Stimulated activated CD8-positive, alpha-beta memory T cell treated with anti-CD3 and anti-CD28 coated beads, Interleukin-15, amount 100 ng/mL, for 48 hours (primary cell): ENCODE measurements around the gene FMNL3.
A peak's percentile ranks its signal among the peaks of the same experiment; 100 is the strongest.
"Not testable (repeated sequence)": the region's sequence is repeated elsewhere in the genome, so short reads cannot be mapped to it uniquely, and the experiment has no call there.

Experiments used
- DNase-seq, 2 donors: peaks; one replicate each; pipeline ENCODE4 v3.0.0-alpha.2; 2020; ENCODE audit warnings: low read depth in 2 of 2

The FMNL3 gene

DNA sequence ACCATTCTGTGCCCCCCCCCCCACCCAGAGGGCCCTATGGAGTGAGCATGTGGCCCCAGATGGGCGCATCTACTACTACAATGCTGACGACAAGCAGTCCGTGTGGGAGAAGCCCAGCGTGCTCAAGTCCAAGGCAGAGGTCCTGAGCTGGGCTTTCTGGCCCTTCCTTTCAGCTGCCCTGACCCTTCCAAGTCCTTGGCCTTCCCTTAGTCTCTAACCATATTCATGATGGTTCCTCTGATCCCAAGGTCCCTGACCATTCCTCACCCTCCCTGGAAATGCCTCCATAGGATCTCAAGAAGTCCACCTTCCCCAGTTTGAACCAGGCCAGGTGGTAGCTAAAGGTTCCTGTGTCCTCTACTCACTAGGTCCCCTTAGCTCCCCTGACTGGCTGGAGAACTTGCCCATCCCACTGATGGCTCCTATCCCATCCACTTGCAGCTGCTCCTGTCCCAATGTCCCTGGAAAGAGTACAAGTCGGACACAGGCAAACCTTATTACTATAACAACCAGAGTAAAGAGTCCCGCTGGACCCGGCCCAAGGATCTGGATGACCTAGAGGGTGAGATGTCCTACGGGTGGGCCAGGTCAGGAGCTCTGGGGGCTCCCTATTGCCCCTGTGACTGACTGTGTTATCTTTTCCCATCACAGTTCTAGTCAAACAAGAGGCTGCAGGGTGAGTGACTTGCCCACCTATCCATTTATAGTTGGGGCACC, 74.1 kb downstream of the FMNL3 start:
- DNase-seq: no peak

DNA sequence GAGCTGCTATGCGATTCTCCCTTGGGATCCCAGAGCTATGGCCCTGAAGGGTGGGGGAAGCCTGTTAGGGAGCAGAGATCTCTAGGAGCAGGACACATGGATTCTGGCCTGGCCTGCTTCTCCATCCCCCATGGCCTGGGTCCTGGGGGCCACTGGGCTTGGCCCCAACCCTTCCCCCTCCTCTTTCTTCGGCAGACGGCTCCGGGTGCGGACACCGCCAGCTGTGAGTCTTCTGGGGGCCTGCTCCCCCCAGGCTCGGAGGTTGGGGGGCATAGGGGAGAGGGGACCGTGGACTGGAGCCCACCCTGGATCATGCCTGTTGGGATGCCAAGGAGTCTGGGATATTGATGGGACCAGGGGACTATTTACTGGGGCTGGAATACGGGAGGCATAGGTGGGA, 74.8 kb downstream of the FMNL3 start:
- DNase-seq: no peak

DNA sequence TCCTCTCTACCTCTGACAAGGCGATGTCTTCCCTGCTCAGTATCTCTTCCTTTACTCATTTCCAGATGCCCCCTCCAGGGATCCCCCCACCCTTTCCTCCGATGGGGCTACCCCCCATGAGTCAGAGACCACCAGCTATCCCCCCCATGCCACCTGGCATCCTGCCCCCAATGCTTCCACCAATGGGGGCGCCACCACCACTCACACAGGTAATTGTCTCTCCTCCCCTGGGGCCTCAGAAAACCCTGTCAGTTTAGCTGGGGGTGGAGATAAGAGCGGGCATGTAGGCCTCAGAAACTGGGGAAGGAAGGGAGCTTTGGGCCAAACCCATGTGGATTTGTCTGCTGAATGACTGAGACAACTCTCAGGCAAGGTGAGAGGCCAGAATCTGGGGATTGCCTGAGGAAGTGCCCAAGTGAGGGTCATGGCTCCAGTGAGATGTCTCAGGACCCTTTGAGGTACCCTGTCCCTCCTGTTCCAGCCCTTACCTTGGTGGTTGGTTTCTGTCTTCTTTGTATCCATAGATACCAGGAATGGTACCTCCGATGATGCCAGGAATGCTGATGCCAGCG, 75.8 kb downstream of the FMNL3 start:
- DNase-seq: no peak

DNA sequence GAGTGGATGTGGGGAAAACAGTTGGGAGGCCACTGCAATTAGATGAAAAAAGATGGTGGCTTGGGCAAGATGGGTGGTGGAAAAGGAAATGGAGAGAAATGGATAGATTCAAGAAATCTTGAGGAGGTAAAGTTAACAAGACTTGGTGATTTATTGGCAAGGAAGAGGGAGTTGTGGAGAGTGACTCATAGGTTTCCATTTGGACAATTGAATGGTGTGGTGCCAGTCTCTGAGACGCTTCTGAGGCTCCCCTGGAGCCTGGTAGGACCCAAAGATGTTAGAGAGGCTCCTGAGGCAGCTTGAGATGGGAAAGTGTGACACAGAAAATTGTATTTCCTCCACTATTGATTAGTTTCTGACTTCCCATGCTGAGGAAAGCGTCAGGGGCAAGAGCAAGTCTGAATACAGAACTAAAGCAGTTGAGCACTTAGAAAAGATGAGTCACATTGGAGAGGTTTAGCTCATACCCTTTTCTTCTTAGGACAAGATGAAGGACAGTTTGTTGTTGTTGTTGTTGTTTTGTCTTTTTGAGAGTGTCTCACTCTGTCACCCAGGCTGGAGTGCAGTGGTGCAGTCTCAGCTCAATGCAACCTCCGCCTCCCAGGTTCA, 79.3 kb downstream of the FMNL3 start:
- DNase-seq: no peak

DNA sequence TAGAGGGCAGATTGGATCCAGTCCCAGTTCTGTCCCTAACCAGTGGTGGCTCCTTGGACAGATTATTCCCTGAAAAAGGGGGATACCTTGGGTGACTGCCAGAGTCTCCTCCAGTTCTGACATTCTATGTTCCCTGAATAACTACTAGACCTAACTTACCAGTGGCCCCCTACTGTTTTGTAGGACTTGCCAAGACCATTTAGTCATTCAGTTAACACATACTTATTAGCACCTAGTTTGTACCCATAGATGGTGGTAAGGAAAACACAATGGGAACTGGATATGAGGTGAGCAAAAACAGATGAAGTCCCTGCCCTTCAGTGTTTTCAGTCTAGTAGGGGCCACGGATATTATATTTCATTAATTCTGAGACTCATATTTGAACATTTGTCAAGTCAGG, 80.4 kb downstream of the FMNL3 start:
- no peak for DNase-seq

DNA sequence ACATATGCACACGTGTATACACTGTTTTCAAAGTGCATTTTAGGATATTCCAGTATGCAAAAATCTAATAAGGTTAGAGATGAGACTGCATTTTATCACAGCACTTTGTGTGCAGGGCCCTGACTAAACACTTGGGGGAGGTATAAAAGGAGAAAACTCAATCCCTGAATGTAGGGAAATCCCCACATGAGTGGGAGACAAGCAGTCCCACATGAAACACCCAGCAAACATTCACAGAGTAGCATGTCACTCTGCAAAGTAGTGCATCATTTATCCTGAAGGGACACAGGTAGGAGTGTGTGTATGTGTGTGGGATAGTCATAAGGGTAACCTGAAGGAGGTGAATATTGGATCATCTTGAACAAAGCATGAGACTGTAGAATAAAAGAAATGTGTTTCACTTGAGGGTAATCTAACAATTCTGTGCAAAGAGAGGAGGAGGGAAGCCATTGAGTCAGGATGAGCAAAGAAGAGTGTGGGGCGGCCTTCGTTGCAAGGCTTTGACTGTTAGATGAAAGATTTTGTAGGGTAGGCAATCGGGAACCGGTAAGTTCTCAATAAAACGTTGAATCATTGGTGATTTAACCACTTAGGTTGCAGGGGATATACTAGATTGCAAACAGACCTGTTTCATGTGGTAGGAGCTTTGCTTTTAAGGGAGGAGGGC, 80.9 kb downstream of the FMNL3 start:
- no peak for DNase-seq

DNA sequence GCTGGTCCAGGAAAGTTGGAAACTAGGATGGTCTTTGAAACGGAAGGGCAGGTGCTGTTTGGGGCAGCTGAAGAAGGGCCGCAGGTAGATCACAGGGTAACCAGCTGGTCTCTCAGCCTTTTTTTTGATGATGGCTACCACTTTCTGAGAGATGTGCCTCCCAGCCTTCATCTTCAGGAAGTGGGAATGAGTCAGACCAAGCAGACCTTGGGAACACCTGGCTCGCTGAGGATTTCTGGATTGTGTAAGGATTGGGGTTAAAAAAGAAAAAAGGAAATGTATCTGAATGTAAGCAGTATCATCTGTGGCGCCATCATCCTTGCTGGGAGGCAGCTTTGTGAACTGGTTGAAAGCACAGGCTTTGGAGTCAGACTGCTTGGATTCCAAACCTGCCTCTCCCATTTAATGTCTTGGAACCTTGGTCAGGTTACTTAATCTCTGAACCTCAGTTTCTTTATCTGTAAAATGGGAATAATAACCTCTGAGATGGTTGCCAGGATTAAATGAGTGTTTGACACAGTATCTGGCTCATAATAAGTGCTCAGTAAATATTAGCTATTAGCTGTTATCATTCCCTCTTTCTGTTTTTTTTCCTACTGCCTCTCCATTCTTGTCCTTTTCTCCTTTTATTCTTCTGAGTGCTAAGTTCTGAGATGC, 82.2 kb downstream of the FMNL3 start:
- no peak for DNase-seq

DNA sequence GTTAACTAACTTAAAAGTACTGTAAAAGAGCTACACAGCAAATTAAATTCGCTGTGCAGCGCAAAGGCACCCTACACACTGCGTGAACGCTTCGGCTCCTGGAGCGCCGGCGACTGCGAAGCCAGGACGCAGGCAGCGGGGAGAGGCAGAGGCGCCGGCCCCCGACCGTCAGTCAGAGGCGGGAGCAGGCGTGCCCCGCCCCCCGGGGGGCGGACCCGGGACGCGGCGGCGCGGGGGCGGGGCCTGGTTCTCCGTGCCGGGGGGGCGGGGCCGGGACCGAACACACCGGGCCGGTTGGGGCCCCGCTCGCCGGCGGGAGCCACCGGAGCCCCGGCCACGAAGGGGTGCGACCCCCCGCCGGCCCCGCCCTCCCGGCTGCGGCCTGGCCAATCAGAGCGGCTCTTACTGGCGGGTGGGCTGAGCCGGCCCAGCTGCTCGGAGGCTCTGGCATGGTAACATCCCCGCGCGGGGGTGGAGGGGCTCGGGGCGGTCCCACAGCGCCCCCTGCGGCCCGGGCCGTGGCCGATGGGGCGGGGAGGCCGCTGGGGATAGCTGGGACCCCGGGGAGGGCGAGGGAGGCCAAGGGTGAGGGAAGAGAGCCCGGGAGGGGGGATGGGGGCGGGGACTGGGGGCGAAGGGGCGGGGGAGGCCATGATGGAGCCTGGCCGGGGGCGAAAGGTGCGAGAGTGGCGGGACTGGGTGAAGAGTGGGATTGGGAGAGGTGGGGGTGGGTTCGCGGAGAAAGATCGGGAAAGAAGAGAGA, 83.9 kb downstream of the FMNL3 start, which contains the start of gene PRPF40B:
PRPF40B (plus strand) TSS at position 420 of the 763 bp plus-strand sequence; CDS start at position 450, 30 bp downstream.
- peak; percentile 73 to 79 for DNase-seq

DNA sequence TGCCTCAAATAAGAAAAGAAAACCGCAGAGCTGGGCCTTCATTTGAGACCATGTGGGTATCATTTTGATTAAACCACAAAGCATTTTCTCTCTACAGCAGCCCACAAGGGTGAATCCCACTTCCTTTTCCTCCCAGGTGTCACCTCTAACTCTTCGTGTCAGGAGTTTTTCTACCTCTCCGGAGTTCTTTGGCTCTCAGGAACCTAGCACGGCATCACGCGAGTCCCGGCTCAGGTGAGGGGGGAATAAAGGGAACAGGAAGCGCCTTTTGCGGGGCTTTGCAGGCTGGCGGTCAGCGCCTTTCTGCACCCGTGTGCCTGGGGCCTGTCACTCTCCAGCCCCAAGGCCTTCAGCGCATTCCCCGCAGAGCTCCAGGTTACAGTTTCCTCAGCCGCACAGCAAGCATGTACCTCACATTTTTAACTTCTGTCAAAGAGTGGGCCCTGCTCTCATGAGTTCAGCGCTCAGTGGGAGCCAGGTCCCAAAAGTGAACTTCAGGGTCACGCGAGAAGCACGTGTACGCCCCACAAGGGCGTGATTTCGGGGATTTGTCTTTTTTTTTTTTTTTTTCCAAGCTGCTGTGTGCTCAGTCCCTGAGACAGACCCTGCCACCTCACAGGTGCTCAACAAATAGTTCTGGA, 84.6 kb downstream of the FMNL3 start:
- DNase-seq: peak; percentile 38 to 53

DNA sequence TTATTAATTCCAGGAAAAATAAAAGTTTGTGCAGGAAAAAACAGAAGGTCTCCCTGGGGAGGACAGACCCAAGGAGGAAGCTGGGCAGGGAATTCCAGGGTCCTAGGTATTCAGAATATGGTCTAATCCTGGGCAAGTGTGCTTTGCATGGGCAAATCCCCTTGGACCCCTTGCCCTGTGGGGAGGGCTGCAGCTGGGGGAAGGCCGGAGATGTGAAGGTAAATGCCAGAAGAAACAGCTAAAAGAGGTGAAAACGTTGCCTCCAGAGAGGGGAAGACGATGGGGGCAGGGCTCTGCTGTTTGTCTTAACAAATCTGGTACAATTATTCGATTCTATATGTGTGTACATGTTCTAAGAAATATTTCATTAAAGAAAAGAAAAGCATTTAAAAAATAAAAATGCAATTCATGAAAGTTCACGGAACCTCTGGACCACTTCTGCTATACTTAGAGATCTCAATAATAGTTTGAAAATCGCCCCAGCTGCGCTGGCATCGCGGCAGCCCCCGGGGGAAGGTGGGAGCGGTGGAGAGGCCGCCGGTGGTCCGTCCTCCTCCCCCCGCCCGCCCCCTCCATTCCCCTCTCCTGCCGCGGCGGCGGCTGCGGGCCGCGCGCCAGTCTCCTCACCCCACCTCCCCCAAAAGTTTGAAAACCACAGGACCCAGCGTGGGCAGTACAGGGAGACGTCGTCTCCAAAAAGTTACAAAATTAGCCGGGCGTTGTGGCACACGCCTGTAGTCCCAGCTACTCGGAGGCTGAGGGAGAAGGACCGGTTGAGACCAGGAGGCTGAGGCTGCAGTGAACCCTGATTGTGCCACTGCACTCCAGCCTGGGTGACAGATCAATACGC, 85.3 kb downstream of the FMNL3 start:
- no peak for DNase-seq

DNA sequence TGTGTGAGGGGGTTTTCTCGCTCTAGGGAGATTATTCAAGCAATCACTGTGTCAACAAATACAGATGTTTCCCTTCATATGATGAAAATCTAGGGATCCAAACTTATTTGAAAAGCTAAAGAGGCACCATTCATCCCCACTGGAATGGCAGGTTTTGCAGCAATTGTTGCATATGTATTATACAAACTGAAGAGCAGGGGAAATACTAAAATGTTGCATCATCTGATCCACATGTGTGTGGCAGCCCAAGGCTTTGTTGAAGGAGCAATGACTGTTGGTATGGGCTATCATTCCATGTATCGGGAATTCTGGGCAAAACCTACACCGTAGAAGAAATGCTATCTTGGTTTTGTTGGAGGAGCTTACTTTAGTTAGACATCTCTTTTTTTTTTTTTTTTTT, 87.9 kb downstream of the FMNL3 start:
- DNase-seq: no peak

DNA sequence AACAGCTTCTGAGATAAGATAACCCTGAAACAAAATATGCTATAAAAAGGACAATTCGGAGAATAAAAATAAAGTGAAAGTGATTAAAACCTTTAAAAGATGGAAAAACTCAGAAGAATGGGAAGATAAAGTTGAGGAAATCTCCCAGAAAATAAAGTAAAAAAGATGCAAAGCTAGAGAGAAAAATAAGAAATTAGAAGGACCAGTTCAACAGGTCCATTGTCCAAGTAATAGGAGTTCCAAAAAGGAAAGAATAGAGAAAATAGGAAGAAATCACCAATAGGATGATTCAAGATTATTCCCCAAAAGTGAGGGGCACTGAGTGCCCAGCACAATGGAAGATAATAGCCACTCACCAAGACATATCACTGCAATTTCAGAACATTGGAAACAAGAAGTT, 88.6 kb downstream of the FMNL3 start:
- DNase-seq: no peak

DNA sequence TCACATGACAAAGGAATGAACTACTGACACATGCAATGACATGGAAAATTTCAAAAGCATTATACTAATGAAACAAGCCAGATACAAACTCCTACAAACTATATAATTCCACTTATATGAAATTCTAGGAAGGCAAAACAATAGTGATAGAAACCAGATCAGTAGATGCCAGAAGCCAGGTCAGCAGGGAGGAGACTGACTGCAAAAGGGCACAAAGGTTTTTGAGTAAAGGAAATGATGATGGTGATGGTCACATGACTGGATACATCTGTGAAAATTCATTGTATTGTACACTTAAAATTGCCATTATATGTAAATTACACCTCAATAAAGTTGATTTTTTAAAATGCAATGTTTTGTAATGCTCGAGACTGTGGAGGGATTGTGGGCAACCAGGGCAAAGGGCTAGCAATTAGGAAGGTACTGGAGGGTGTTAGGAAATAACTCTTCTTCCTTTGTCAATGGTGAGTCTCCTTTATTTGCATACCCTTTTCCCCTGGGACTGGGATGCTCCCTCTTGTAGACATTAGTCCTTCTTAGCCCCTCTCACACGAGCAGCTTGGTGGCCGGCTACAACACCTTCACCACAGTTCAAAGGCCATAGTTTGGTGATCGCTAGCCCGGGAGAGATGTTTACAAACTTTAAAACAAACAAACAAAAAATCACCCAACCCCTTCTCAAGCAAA, 90.5 kb downstream of the FMNL3 start:
- no peak for DNase-seq

DNA sequence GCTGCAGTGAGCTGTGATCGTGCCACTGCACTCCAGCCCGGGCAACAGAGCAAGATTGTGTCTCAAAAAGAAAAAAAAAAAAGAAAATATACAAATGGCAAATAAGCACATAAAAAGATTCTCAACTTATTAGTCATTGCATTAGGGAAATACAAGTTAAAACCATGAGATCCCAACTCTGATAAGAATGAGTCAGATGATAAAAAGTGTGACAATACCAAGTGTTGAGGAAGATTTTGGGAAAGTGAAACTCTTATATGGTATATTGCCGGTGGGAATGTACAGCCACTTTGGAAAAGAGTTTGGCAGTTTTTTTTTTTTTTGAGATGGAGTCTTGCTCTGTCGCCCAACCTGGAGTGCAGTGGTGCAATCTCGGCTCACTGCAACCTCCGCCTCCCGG, 91.5 kb downstream of the FMNL3 start:
- no peak for DNase-seq

DNA sequence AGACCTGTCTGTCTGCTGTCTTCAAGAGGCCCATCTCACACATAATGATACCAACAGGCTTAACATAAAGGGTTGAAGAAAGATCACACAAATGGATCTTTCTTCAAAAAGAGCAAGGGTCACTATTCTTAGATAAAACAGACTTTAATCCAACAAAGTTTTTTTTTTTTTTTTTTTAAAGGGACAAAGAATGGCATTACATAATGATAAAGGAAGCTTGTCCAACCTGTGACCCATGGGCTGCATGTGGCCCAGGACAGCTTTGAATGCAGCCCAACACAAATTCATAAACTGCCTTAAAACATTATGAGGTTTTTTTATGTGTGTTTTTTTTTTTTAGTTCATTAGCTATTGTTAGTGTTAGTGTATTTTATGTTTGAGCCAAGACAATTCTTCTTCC, 95.0 kb downstream of the FMNL3 start:
- DNase-seq: no peak

DNA sequence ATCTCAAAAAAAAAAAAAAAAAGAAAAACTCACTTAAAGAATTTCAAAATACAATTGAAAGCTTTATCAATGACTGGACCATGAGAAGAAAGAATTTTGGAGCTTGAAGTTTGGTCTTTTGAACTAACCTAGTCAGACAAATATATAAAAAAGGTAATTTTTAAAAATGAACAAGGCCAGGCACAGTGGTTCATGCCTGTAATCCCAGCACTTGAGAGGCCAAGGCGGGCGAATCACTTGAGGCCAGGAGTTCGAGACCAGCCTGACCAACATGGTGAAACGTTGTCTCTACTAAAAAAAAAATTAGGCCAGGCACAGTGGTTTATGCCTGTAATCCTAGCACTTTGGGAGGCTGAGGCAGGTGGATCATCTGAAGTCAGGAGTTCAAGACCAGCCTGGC, 96.4 kb downstream of the FMNL3 start:
- DNase-seq: not testable (repeated sequence)

DNA sequence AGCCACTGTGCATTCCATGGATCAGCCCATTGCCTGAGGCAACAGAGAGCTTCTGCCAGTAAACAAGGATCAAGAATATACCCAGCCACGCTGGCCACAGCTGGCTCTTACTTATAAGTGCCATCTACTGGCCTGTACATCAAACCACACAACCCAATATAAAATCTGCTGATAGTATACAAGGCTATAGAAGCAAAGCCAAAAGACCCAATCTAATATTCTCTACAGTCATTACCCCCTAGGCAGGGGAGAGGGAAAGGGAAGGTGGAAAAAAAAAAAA, 97.4 kb downstream of the FMNL3 start:
- DNase-seq: no peak

DNA sequence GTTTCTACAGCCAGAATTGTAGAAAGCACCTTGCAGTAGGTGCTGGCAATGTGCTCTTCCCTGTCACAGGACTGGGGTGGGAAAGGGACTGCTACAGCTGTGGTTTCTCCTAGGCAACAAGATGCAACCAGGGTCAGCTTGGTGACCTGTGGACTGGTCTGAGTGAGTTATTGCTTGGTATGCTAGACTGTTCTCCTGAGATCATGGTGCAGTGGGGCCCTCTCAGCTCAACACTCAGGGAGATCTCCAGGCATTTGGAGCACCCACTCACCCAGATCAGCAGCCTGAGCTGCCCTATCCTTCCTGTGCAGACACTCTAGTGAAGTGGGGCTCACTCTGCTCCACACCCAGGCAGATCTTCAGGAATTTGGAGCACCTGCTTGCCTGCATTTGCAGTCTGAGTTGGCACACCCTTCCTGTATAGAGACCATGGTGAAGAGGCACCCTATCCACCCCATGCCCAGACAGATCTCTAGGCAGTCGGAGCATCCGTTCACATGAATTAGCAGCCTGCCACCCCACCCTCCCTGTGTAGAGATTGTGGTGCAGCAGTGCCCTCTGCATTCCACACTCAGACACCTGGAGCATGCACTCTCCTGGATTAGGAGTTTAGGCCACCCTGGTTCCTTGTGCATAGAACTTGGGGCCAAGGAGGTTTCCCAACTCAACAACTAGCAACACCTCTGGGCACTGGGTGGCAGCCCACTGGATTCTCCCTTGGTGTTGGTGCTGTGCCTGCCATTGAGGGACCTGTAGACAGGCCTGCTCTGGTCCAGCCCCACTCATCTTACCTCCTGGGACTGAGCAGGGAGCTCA, 97.9 kb downstream of the FMNL3 start:
- DNase-seq: no peak

DNA sequence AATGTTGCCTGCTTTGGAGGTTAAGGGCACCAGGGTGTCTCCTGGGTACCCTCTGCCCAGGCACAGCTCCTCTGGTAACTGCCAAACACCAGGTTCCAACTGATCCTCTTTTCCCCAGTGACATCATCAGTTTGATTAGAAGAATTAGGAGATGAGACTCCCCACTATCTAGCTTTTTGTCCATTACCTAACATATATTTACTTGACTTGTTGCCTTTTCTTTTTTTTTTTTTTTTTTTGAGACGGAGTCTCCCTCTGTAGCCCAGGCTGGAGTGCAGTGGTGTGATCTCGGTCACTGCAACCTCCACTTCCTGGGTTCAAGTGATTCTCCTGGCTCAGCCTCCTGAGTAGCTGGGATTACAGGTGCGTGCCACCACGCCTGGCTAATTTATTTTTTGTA, 101.7 kb downstream of the FMNL3 start, which contains the start of gene FAM186B:
FAM186B (minus strand) TSS at position 101 of the 400 bp plus-strand sequence. CDS start 162 bp downstream, outside the sequence.
- not testable (repeated sequence) for DNase-seq
